ENCODE measurements around the gene ST6GALNAC1.

- TF ChIP-seq EZH2 (IDR thresholded peaks at IDR 0.05; ENCODE audit: borderline replicate concordance, low read depth, low read length, poor library complexity, severe bottlenecking) (no peak), CTCF (conservative IDR thresholded peaks at IDR 0.05; ENCODE audit: low read depth, low read length) (no peak)
Measured at GRCh38 chr17:76658242-76658662, 14.7 kb upstream of the ST6GALNAC1 start.

Measured in A673 (cell line).